ENCODE measurements around the gene ZBTB16. TPM values are rescaled to one million over a fixed set of nuclear protein-coding genes. Genes with fewer than 3 reads are reported as not detected.

The ZBTB16 gene
- total and polyA plus RNA-seq, 2 of the 4 experiments (the other 2 are of a cell fraction): not detected

GRCh38 chr11:114027926-114028325, 31.6 kb upstream of the ZBTB16 start:
- intact Hi-C loops (cut with micrococcal nuclease): no loop called here
- dilution Hi-C loops (cut with HindIII; ENCODE audit: low sequenced_read_pairs, unreplicated experiment): no loop called here
- Histone ChIP-seq H4K91ac (ENCODE audit: insufficient read depth, low read depth, low read length) (no peak overlapping the region), H3K4me3 (ENCODE audit: insufficient read depth, low read depth, low read length) (no peak overlapping the region), H3K9me1 (ENCODE audit: insufficient read depth, low read length) (no peaks in the 10 kb centered on the region), H2AK9ac (replicated peaks; ENCODE audit: low read depth, low read length, poor library complexity) (no peak overlapping the region), H3K4me2 (ENCODE audit: low read depth, low read length) (no peak overlapping the region), H3K9me3 (ENCODE audit: control insufficient read depth, insufficient read depth, low read length) (no peaks in the 10 kb centered on the region), H3K23ac (ENCODE audit: low read depth, low read length) (no peak overlapping the region), H2AFZ (replicated peaks; ENCODE audit: low read length, poor library complexity) (no peak overlapping the region), H2BK120ac (ENCODE audit: low read depth, low read length) (no peak overlapping the region), H3K27me3 (ENCODE audit: control insufficient read depth, insufficient read depth, low read length) (peaks cover 6% of the 10 kb centered on the region; the same call in 1 of the 2 replicates), H4K8ac (ENCODE audit: low read depth in 2 of 2, low read length in 2 of 2) (no peak overlapping the region), H2BK20ac (ENCODE audit: low read depth, low read length) (no peak overlapping the region), H2BK15ac (ENCODE audit: low read depth, low read length) (no peak overlapping the region), H3K4me1 (ENCODE audit: control insufficient read depth, insufficient read depth, low read length) (no peaks in the 10 kb centered on the region), H2BK5ac (ENCODE audit: low read depth, low read length, poor library complexity, severe bottlenecking) (no peak overlapping the region), H3K9ac (ENCODE audit: low read depth, low read length) (no peak overlapping the region), H4K20me1 (ENCODE audit: insufficient read depth, low read length) (no peaks in the 10 kb centered on the region), H2AK5ac (ENCODE audit: low read depth, low read length) (no peak overlapping the region), H4K5ac (ENCODE audit: low read depth, low read length) (no peak overlapping the region), H3K36me3 (ENCODE audit: control insufficient read depth, insufficient read depth, low read length) (no peaks in the 10 kb centered on the region), H3K14ac (replicated peaks; ENCODE audit: low read depth, low read length) (no peak overlapping the region), H3K79me1 (ENCODE audit: low read depth in 1 of 2, low read length in 2 of 2) (no peaks in the 10 kb centered on the region), H3K27ac (ENCODE audit: insufficient read depth, low read length) (no peak overlapping the region), H3K4ac (ENCODE audit: low read depth, low read length) (no peak overlapping the region), H3K56ac (ENCODE audit: extremely low read depth, insufficient read depth, low read length) (no peak overlapping the region), H3K18ac (ENCODE audit: low read depth, low read length) (no peak overlapping the region)
- in situ Hi-C loops (cut with MboI; ENCODE audit: low sequenced_read_pairs): no loop called here
- TF ChIP-seq RAD21 (IDR thresholded peaks at IDR 0.05; ENCODE audit: low read length): no peak
- no peak for TF ChIP-seq BHLHE40 (IDR thresholded peaks at IDR 0.05; ENCODE audit: low read depth, low read length)
- TF ChIP-seq RFX5 (IDR thresholded peaks at IDR 0.05; ENCODE audit: low read depth, low read length): no peak
- no peak for TF ChIP-seq POLR2A (IDR thresholded peaks at IDR 0.05; ENCODE audit: low read depth, low read length)
- no peak for TF ChIP-seq CTCF (conservative IDR thresholded peaks at IDR 0.05; ENCODE audit: low read depth, low read length)
- no peak for TF ChIP-seq MAFK (IDR thresholded peaks at IDR 0.05; ENCODE audit: low read depth, low read length)
- no peak for TF ChIP-seq SMC3 (IDR thresholded peaks at IDR 0.05; ENCODE audit: low read depth, low read length)
- TF ChIP-seq MAZ (IDR thresholded peaks at IDR 0.05; ENCODE audit: borderline replicate concordance, low read depth, low read length): no peak
- TF ChIP-seq RCOR1 (IDR thresholded peaks at IDR 0.05; ENCODE audit: insufficient replicate concordance, low read length): no peak
- no peak for TF ChIP-seq ELK1 (IDR thresholded peaks at IDR 0.05; ENCODE audit: borderline replicate concordance, low read depth, low read length)
- TF ChIP-seq MXI1 (IDR thresholded peaks at IDR 0.05; ENCODE audit: borderline replicate concordance, low read depth, low read length): no peak
- DNase-seq (no peak), ATAC-seq (ENCODE audit: low read depth) (no peak)
- CTCF ChIA-PET: interaction anchor here (1.1 kb wide), 1 partner anchor 233 kb away, joined by 3 read pairs; no protein-coding TSS in a partner anchor
- BruUV-seq (replicated peaks): no TSS peak
- POLR2A ChIA-PET (ENCODE audit: unreplicated experiment): interaction anchor here (0.6 kb wide), 1 partner anchor 22 kb away, joined by 7 read pairs; no protein-coding TSS in a partner anchor
- no CpG with 5 or more reads among the region's 4 CpGs for WGBS, 2 experiments (ENCODE audit: extremely low coverage in 2 of 2, insufficient read length in 1 of 2)

All from IMR-90 (cell line).